ENCODE results near the gene RHEB.
A peak's percentile ranks its signal among the peaks of the same experiment; 100 is the strongest.
"Not testable (repeated sequence)": the region's sequence is repeated elsewhere in the genome, so short reads cannot be mapped to it uniquely, and the experiment has no call there.

RHEB gene

GRCh38 chr7:151519765-151520418 lies at the start of gene RHEB:
Gene RHEB (minus strand): TSS chr7:151519895. CDS start chr7:151519511, 384 bp downstream.
- DNase-seq = peak; percentile 97

- DNase-seq = no peak
Observed at GRCh38 chr7:151566897-151567320, 47.2 kb upstream of the RHEB start.

- DNase-seq = no peak
Observed at GRCh38 chr7:151565541-151565940, 45.8 kb upstream of the RHEB start.

- no peak for DNase-seq
Observed at GRCh38 chr7:151560243-151560642, 40.5 kb upstream of the RHEB start.

- DNase-seq = no peak
Observed at GRCh38 chr7:151559557-151560183, 40.0 kb upstream of the RHEB start.

GRCh38 chr7:151558575-151558974 lies 38.9 kb upstream of the RHEB start:
- DNase-seq = no peak

- DNase-seq = no peak
Observed at GRCh38 chr7:151556592-151556991, 36.9 kb upstream of the RHEB start.

GRCh38 chr7:151553356-151553755 lies 33.7 kb upstream of the RHEB start:
- no peak for DNase-seq

- no peak for DNase-seq
Observed at GRCh38 chr7:151552352-151553028, 32.8 kb upstream of the RHEB start.

GRCh38 chr7:151551820-151552219 lies 32.1 kb upstream of the RHEB start:
- no peak for DNase-seq

- DNase-seq = no peak
Observed at GRCh38 chr7:151550656-151551286, 31.1 kb upstream of the RHEB start.

- no peak for DNase-seq
Observed at GRCh38 chr7:151549644-151550043, 29.9 kb upstream of the RHEB start.

GRCh38 chr7:151549083-151549482 lies 29.4 kb upstream of the RHEB start:
- no peak for DNase-seq

- DNase-seq = no peak
Observed at GRCh38 chr7:151544183-151544582, 24.5 kb upstream of the RHEB start.

- no peak for DNase-seq
Observed at GRCh38 chr7:151542606-151543130, 23.0 kb upstream of the RHEB start.

- DNase-seq = no peak
Observed at GRCh38 chr7:151541709-151542499, 22.2 kb upstream of the RHEB start.

GRCh38 chr7:151540146-151540545 lies 20.5 kb upstream of the RHEB start:
- no peak for DNase-seq

GRCh38 chr7:151539088-151539671 lies 19.5 kb upstream of the RHEB start:
- DNase-seq = no peak

- DNase-seq = no peak
Observed at GRCh38 chr7:151537818-151538561, 18.3 kb upstream of the RHEB start.

- DNase-seq = not testable (repeated sequence)
Observed at GRCh38 chr7:151536178-151536577, 16.5 kb upstream of the RHEB start.

GRCh38 chr7:151529842-151530241 lies 10.1 kb upstream of the RHEB start:
- DNase-seq = no peak
